GM15510 (cell line): Measurements from ENCODE around the gene MACC1.

Experiments used
- POLR2A ChIP-seq: IDR thresholded peaks from 3 replicates; pipeline ENCODE4 v1.6.1; 2011; ENCODE audit warnings: borderline replicate concordance; ENCODE audit not compliant: insufficient read length; ENCODE audit errors: extremely low read depth

The MACC1 gene

DNA sequence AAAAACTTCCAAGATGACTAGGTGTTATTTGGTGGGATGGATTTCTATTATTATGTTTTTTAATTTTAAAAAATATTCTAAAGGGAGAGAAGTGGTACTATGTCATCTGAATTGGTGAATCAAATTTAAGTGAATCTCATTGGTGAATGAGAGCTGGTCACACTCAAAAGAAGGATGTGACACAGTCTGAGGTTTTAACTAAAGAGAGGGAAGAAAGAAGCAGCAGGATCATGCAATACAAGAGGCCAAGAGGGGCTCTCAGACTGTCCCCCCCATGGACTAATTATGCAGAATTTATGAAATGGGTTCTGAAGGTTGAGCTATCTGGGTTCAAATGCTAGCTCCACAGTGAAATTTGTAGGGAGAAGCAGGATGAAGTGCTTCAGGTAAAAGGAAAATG, 16.2 kb downstream of the MACC1 start:
- TF ChIP-seq POLR2A, result no peak

DNA sequence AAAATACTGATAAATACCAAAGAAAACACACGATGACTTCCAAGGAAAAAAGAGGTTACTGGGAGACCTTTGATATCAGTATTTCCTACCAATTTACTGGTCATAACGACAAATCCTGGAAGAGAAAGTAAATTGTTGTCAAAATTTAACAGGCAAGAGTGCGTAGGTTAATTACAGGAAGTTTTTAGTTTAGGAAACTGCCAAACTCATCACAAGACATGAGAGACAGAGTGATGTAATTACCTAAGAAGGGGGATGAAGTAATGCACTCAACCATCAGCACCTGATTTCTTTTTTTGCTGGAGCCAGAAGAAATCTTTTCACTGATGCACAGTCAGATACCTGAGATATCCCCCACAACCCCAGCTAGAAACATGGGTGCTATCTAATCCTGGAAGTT, 16.8 kb downstream of the MACC1 start:
- TF ChIP-seq POLR2A, result no peak

DNA sequence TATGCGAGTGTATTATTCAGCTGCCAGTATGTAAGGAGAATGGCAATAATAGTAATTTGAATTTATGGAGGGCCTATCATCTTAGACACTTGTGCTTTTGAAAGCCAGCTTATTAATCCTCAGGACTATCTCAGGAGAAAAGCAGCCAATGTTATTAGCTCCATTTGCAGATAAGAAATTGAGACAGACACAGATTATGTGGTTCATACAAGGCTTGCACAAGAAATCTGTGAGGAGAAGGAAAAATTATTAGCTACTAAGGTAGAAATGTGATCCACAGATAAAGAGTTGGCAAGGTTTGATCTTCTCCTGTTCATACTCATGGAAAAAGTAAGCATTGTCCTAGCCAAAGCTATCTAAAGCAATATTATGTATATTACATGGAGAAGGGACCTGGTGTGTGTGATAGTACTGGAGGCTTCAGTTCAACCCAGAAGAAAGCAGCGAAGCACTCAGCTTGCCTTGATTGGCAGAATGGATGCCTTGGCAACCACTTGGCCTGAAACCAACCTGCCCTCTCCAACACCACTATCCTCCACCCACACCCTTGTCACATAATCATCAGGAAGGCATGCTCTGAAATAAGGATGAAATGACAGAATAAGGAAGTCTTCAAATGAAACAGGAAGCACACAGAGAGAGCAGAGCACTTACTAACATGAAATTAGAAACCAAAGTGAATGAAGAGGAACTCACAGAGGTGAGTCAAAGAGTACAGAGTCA, 18.0 kb downstream of the MACC1 start:
- TF ChIP-seq POLR2A, result no peak

DNA sequence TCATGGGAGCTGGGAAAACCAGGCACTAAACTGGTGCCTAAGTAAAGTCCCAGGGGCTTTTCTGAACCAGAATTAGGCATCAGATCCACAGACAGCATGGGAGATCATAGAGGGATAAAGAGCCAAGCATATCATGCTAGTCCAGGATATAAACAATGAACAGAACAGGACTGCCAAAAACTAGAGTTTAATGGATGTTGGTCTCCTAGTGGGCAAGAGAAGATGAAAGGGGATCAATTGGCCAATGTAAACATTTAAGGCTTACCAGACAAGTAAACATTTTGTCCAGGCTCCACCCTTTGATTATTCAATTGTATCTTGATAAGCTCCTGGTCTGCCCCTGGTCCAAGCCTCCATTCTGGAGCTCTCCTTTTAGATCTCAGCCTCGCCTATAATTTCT, 18.9 kb downstream of the MACC1 start:
- no peak for TF ChIP-seq POLR2A

DNA sequence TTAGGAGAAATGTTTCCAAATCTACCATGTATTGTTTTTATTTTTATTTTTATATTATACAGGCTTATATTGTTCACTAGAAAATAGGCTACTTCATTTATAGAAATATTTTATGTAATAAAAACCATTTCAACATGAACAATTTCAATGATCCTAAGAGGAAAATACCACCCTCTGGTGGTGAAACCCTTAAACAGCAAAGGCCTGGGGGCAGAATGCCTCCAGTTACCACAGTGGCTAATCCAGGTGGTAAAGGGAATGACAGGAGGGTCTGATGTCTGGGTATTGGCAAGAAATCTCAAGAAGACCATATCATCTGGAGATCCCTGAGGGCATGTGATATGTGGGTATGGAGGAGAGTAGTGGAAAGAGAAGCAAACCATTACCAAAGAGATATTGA, 19.3 kb downstream of the MACC1 start:
- TF ChIP-seq POLR2A, result no peak

DNA sequence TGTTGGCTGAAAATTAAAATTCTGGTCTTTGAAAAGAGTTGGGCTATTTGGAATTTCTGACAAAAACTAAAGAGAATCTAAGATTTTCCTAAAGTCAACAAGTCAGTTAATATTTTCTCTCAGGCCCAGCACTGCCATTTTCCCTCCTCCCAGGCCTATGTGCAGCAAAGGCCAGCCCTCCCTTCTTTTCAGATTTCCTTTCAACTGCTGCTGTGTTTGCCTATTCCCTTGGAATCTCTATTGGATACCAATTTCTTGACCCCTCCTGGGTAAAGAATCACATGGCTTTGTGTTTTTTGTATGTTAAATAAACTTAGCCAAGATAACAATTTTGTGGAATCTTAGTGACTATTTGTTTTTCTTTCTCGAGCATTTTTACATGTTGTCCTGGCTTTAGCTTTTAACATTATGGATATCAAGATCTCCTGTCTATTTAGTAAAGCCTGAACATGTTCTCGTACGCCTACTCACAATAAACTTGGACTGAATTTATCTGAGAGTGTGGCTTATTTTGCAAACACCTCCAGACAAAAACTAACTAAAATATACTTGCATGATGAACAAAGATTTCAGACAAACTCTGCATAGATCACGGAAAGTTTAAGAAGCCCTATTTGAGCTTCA, 19.9 kb downstream of the MACC1 start:
- no peak for TF ChIP-seq POLR2A

DNA sequence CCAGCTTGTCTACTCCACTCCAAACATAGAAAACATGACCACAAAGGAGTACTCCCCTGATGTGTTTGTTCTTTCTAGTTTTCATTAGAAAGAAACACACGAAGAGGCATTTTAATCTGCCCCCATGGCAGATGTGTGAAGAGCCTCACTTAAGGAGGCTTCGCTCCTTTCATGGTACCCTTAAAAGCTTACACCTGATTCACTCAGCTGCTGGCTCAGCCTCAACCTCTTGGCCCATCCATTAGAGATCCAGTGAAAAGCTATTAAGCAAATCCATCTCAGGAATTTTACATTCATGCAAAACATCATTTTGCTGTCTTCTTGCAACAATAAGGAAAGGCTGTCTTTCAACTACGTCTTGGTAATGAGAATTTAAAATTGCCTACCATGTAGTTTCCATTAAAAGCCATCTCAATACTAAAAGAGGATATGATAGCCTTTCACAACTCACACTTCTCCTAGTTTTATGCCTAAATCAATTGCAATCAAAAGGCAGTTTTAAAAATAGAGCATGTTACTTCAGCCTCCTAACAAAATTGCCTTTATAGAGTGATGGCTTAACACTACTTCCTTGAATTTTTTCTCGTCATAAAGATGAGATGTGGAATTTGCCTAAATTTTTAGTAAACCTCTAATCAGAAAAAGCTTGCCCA, 22.7 kb downstream of the MACC1 start:
- no peak for TF ChIP-seq POLR2A

DNA sequence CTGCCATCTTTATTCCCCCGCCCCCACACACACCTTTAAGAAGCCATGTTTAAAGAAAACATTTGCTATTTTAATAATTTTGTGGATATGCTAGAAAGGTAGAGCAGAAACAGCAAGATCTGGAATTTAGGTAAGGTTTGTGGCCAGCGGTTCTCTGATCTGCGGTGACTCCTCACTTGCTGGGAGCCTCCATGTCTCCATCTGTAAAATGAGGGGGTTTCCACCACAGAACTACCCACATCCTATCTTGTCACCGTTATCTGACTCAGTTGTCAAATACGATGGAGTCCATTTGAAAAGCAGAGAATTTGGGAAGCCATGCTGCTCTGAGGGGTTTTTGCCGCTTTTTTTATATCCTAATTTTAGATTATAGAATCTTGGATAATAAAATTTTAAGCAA, 23.3 kb downstream of the MACC1 start:
- no peak for TF ChIP-seq POLR2A

DNA sequence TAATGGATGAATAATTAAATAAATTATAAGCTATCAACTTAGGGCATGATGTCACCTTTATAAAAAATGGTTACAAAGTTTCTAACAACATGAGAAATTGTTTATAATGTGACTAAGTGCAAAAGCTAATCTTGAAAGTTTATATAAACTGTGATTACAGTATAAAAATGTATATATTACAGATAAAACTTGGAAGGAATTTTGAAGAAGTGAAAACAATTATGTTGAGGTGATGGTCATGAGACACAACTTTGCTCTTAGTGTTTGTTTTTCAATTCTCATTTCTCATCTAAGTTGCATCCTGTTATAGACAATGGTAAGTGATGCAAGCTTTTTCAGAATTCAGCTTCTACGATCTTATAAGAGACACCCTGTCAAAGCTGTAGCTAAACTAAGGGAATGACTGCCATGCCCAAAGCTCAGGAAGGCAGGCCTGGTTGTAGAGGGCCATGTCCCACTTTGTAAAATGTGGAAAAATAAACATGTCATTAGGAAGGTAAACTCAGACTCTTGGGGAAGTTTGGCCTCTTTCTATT, 23.9 kb downstream of the MACC1 start:
- no peak for TF ChIP-seq POLR2A

DNA sequence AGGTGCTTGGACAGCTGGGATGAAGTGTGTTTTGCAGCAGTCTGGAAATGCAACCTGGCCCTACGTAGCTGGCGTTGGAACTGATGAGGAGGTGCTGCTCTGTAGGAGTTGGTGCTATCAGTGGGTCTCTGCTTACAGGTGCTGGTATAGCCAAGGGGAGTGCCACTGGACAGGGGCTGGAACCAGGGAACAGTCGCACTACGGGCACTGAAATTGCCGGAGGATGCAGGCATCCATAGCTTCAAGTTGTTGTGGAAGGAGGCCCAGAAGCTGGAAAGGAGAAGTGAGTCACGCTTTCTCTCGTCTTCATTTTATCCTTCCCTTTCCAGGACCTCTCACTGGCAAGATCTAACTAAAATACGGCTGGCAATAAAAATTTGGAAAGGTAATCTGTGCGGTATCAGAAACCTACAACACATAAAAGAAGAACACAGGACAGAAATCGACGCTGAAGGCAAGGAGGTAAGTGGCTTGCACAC, 25.8 kb downstream of the MACC1 start:
- no peak for TF ChIP-seq POLR2A

DNA sequence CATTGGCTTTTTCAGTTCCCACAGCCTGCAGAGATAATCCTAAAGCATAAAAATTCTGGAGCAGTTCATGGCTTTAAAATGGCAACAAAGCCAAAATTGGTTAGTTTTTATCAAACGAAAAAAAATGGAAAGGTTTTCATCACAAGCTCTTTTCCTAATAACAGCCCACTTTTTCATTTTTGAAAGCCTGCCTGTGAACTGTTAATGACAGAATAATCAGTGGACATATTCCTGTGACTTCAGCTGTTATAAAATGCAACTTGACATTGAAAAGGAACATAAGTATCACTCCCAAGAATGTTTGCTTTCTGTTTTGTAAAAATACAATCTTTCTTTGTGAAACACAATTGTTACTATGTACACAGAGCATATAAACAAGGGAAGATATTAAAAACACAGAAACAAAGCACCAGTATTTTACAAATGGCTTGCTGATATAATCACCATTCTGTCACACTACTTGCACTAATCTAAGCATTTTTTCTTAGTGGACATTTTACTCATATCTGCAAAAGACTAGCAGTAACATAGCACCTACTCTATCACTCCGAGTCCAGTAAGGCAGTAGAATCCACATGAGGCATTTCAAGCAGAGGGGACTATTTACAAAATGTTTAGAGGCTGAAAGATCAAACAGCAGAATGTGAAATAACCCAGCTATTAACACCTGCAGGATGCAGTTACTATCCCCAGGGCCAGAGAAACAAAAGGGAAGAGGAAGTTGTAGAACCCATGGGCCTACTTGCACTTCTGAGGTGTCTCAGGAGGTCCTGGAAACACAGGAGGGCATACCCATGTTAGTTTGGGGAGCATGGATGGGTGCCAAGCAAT, 26.4 kb downstream of the MACC1 start:
- TF ChIP-seq POLR2A, result no peak

DNA sequence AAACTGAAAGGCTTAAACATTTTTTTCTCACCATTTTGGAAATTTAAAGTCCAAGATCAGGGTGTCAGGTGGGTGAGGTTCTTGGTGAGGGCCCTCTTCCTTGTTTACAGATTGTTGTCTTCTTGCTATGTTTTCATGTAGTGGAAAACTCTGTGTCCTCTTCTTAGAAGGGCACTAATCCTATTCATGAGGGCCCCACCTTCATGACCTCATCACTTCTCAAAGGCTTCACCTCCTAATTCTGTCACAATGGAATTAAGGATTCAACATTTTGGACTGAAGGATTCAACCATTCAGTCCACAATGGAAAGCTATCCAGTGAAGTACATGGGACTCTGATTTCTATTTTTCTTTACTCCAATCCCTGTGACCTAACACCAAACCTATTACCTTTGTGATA, 27.3 kb downstream of the MACC1 start:
- TF ChIP-seq POLR2A, result no peak

DNA sequence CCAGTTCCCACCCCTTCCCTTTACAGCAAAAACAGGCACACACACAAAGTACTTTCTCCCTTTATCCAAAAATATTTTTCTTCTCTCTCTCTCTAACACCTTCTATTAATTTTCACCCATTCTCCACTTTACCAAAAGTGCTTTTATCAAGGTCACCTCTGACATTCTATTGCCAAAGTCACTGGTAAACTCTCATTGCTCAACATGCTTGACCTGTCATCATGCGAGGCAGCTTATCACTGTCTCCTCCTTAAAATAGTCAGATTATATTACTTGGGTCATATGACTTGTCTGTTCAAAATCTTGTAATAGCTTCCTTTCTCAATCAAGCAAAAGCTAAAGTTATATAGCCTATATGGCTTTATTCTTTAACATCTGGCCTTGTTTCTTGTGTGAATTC, 28.6 kb downstream of the MACC1 start:
- no peak for TF ChIP-seq POLR2A

DNA sequence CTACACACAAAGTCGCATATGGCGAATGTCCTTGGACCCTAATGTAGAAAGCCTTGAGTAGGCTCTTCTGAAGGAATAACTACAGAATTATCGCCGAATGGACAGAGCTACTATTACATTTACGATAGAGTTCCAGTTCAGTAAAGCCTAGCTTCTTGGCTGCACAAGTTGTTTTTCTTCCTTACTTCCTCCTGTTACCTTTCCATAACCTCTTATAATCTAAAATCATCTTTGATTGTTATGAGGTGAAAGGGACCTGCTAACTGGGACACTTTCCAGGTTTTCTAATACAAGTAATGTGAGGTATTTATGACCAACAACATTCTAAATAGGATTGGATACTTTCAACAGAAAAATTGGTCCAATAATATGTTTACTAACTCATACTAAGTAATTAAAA, 31.2 kb downstream of the MACC1 start:
- TF ChIP-seq POLR2A, result no peak

DNA sequence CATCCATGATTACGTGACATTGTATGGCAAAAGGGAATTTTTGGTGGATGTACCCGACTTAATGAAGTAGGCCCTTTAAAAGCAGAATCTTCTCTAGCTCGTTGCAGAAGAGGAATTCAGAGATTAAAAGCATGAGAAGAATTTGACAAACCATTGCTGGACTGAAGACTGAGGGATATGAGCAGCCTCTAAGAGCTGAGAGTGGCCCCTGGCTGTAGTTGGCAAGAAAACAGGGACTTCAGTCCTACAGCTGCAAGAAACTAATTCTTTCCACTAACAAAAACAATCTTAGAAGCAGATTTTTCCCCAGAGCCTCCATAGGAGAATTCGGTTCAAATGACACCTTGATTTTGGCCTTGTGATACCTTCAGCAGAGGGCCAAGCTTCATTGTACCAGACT, 34.1 kb downstream of the MACC1 start:
- no peak for TF ChIP-seq POLR2A

DNA sequence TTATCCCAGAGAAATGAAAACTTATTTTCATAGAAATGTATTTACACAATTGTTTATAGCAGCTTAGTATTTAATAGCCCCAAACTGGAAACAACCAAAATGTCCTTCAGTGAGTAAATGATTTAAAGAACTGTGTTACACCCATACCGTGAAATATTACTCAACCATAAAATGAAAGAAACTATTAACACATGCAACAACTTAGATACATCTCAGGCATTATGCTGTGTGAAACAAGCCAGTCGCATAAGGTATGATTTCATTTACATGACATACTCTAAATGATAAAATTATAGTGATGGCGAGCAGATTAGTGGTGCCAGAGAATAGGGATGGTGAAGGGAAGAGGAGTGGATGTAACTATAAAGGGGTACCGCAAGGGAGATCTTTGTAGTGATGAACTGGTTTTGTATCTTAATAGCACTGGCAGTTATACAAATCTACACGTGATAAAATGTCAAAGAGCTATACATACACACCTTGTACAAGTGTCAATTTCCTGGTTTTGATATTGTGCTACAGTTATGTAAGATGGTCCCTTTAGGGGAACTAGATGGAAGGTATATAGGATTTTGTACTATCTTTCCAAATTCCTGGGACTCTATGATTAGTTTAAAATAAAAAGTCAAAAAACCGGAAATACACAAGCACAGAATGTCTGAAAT, 40.5 kb downstream of the MACC1 start:
- TF ChIP-seq POLR2A, result no peak
